HG02798 (cell line): ENCODE results near the gene PDS5B.
"Not testable (repeated sequence)": the region's sequence is repeated elsewhere in the genome, so short reads cannot be mapped to it uniquely, and the experiment has no call there.

ENCODE experiments used
- ATAC-seq: cut with Tn5 transposase; IDR thresholded peaks from one replicate; pipeline ENCODE4 v1.9.1; 2021; ENCODE audit warnings: mild to moderate bottlenecking; ENCODE audit not compliant: unreplicated experiment, poor library complexity

The PDS5B gene, protein sequence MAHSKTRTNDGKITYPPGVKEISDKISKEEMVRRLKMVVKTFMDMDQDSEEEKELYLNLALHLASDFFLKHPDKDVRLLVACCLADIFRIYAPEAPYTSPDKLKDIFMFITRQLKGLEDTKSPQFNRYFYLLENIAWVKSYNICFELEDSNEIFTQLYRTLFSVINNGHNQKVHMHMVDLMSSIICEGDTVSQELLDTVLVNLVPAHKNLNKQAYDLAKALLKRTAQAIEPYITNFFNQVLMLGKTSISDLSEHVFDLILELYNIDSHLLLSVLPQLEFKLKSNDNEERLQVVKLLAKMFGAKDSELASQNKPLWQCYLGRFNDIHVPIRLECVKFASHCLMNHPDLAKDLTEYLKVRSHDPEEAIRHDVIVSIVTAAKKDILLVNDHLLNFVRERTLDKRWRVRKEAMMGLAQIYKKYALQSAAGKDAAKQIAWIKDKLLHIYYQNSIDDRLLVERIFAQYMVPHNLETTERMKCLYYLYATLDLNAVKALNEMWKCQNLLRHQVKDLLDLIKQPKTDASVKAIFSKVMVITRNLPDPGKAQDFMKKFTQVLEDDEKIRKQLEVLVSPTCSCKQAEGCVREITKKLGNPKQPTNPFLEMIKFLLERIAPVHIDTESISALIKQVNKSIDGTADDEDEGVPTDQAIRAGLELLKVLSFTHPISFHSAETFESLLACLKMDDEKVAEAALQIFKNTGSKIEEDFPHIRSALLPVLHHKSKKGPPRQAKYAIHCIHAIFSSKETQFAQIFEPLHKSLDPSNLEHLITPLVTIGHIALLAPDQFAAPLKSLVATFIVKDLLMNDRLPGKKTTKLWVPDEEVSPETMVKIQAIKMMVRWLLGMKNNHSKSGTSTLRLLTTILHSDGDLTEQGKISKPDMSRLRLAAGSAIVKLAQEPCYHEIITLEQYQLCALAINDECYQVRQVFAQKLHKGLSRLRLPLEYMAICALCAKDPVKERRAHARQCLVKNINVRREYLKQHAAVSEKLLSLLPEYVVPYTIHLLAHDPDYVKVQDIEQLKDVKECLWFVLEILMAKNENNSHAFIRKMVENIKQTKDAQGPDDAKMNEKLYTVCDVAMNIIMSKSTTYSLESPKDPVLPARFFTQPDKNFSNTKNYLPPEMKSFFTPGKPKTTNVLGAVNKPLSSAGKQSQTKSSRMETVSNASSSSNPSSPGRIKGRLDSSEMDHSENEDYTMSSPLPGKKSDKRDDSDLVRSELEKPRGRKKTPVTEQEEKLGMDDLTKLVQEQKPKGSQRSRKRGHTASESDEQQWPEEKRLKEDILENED (N-terminal part only)

GRCh38 chr13:32586080-32586900, at the start of gene PDS5B:
TSS of gene PDS5B (plus strand) at chr13:32586452. CDS start at chr13:32648773, 62,321 bp downstream.
- ATAC-seq = peak; percentile 91

DNA sequence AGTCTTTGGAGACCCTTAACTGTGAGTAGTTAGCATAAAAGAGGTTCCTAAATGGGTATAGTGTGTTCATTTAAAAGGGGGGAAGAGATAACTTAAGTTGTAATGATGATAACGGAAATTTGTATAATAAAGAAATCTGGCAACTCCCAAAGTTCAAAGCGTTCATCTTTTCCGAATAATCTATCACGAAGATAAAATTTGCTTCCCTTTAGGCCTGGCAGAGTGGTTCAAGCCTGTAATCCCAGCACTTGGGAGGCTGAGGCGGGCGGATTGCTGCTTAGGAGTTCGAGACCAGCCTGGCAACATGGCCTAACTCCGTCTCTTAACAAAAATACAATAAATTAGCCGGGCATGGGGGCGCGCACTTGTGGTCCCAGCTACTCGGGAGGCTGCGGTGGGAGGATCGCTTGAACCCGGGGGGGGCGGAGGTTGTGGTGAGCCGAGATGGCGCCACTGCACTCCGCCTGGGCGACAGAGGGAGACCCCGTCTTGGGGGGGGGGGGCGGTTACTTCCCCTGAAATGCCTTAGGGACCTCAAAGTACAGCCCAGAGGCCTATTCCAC, 48.6 kb upstream of the PDS5B start:
- no peak for ATAC-seq

GRCh38 chr13:32538143-32538620, 48.1 kb upstream of the PDS5B start:
- ATAC-seq = peak; percentile 81

GRCh38 chr13:32538621-32539246, 47.5 kb upstream of the PDS5B start, which contains the start of gene N4BP2L2:
TSS of gene N4BP2L2 (minus strand) at chr13:32538795. CDS start at chr13:32537027, 1,768 bp downstream.
- peak; percentile 98 for ATAC-seq

GRCh38 chr13:32542221-32542620, 44.0 kb upstream of the PDS5B start:
- ATAC-seq = no peak

DNA sequence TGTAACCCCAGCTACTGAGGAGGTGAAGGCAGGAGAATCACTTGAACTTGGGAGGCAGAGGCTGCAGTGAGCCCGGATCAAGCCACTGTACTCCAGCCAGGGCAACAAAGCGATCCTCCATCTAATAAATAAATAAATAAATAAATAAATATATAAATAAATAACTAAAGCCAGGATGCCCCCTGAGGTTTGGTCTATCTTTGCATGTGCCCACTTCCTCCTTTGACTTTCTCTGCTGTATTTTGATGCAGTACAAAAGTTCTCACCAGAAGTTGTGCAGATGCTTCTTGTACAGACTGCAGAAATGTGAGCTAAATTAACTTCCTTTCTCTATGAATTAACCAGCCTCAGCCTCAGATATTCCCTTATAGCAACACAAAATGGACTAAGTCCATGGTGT, 41.2 kb upstream of the PDS5B start:
- no peak for ATAC-seq

DNA sequence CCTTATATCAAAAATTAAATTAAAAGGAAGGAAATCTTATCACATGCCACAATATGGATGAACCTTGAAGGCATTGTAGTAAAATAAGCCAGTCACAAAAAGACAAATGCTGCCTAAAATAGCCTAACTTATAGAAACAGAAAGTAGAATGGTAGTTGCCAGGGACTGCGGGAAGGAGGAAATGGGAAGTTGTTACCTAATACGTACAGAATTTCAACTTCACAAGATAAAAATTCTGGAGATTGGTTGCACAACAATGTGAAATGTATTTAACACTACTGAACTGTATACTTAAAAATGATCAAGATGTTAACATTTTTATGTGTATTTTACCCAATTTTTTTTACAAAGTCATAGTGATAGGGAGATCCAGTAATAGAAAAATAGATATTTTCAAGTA, 37.4 kb upstream of the PDS5B start:
- ATAC-seq = no peak

- no peak for ATAC-seq
Observed at GRCh38 chr13:32549788-32550187, 36.5 kb upstream of the PDS5B start.

- ATAC-seq = no peak
Observed at GRCh38 chr13:32553720-32554119, 32.5 kb upstream of the PDS5B start.

- no peak for ATAC-seq
Observed at GRCh38 chr13:32555613-32556012, 30.6 kb upstream of the PDS5B start.

- not testable (repeated sequence) for ATAC-seq
Observed at GRCh38 chr13:32560842-32561241, 25.4 kb upstream of the PDS5B start.

GRCh38 chr13:32575687-32576086, 10.6 kb upstream of the PDS5B start:
- not testable (repeated sequence) for ATAC-seq

- ATAC-seq = no peak
Observed at GRCh38 chr13:32577032-32577431, 9.2 kb upstream of the PDS5B start.

GRCh38 chr13:32581177-32581786, 5.0 kb upstream of the PDS5B start:
- ATAC-seq = no peak

- no peak for ATAC-seq
Observed at GRCh38 chr13:32582281-32582680, 4.0 kb upstream of the PDS5B start.

- no peak for ATAC-seq
Observed at GRCh38 chr13:32582991-32583390, 3.3 kb upstream of the PDS5B start.

GRCh38 chr13:32585550-32586079, 637 bp upstream of the PDS5B start:
- ATAC-seq = no peak
